ENCODE results near the gene EBF4.

GRCh38 chr20:2793471-2793870, 100.9 kb downstream of the EBF4 start:
- no peak for TF ChIP-seq CTCF (IDR thresholded peaks at IDR 0.05)
- no peak for TF ChIP-seq POLR2AphosphoS5 (IDR thresholded peaks at IDR 0.05)
- TF ChIP-seq POLR2A (IDR thresholded peaks at IDR 0.05), result no peak
